Measurements from ENCODE around the gene PROZ.

GRCh38 chr13:113126265-113127150, 31.9 kb upstream of the PROZ start:
- TF ChIP-seq EZH2 (IDR thresholded peaks at IDR 0.05; ENCODE audit: low read length, unreplicated experiment) (no peak), CTCF (conservative IDR thresholded peaks at IDR 0.05; ENCODE audit: low read depth, low read length) (no peak), EZH2phosphoT487 (IDR thresholded peaks at IDR 0.05; ENCODE audit: borderline replicate concordance, low read length) (no peak)

Measured in PC-3 (cell line).